K562 (cell line): ENCODE data around the gene NOTCH1.

Source experiments
- CTCF ChIP-seq, 3 experiments: IDR thresholded peaks in 2 of 3; conservative IDR thresholded peaks in 1 of 3; 2 replicates each; pipeline ENCODE4 v1.5.1; 2011 to 2012; ENCODE audit warnings: low read length in 3 of 3, mild to moderate bottlenecking in 3 of 3, control low read depth in 2 of 3, improper control_type of control experiment in 1 of 3, inconsistent platforms in 1 of 3, low read depth in 1 of 3, mixed read lengths in 1 of 3, moderate library complexity in 1 of 3; ENCODE audit not compliant: insufficient read depth in 2 of 3
- EZH2 ChIP-seq: IDR thresholded peaks from 2 replicates; pipeline ENCODE4 v1.6.1; 2012; ENCODE audit warnings: low read depth, mild to moderate bottlenecking, inconsistent platforms, low read length, borderline replicate concordance
- HNRNPH1 ChIP-seq: fragments of 200-400 bp; formaldehyde crosslinking; optimal IDR thresholded peaks from 2 replicates; pipeline ENCODE3; 2017; ENCODE audit warnings: low read depth, mild to moderate bottlenecking, low read length, moderate library complexity
- MEF2D ChIP-seq: conservative IDR thresholded peaks from 2 replicates; pipeline ENCODE4 v1.6.1; 2016; ENCODE audit warnings: low read depth, missing genetic modification characterization, missing compliant biosample characterization
- MTA1 ChIP-seq: fragments of 450-650 bp; IDR thresholded peaks from 2 replicates; pipeline ENCODE4 v1.6.1; 2017; ENCODE audit warnings: borderline replicate concordance
- POLR2A ChIP-seq: fragments of 450-650 bp; conservative IDR thresholded peaks from 2 replicates; pipeline ENCODE4 v1.6.1; 2016
- POLR2AphosphoS5 ChIP-seq: IDR thresholded peaks from 2 replicates; pipeline ENCODE4 v1.6.1; 2011; ENCODE audit warnings: mild to moderate bottlenecking, low read depth, low read length, moderate library complexity; ENCODE audit not compliant: control insufficient read depth, insufficient read depth
- SIN3B ChIP-seq: fragments of 450-650 bp; IDR thresholded peaks from 2 replicates; pipeline ENCODE4 v1.6.1; 2017; ENCODE audit warnings: low read depth, mild to moderate bottlenecking, moderate library complexity
- ZBTB11 ChIP-seq, 3 experiments: fragments of 200-800 bp in 1 of 3; fragments of 250-450 bp in 1 of 3; fragments of 450-650 bp in 1 of 3; sonication (Bioruptor Pico) in 1 of 3; sonication (Bioruptor generic) in 1 of 3; formaldehyde crosslinking in 1 of 3; IDR thresholded peaks; 2 replicates each; pipeline versions ENCODE4 v1.6.1 to v1.8.0; 2016 to 2022; ENCODE audit warnings: mild to moderate bottlenecking in 2 of 3, missing genetic modification characterization in 2 of 3, missing compliant biosample characterization in 1 of 3, moderate library complexity in 1 of 3
- ZNF143 ChIP-seq: sonication (generic); formaldehyde crosslinking; IDR thresholded peaks from 2 replicates; pipeline ENCODE4 v1.9.0; 2022; ENCODE audit warnings: mild to moderate bottlenecking, missing genetic modification reagents
- ZNF609 ChIP-seq: sonication (generic); formaldehyde crosslinking; IDR thresholded peaks from 2 replicates; pipeline ENCODE4 v1.8.1; 2023; ENCODE audit warnings: missing genetic modification reagents, mild to moderate bottlenecking, borderline replicate concordance
- ZNF79 ChIP-seq: fragments of 250-450 bp; sonication (Bioruptor Pico); IDR thresholded peaks from 2 replicates; pipeline ENCODE4 v1.4.0; 2020; ENCODE audit warnings: low read depth, mild to moderate bottlenecking, moderate library complexity
- TF ChIP-seq, protein P1 (sequence below): fragments of 250-450 bp; sonication (Bioruptor Pico); IDR thresholded peaks from 2 replicates; pipeline ENCODE4 v1.5.0; 2021; ENCODE audit warnings: mild to moderate bottlenecking, borderline replicate concordance

GRCh38 chr9:136564379-136564988, 18.6 kb upstream of the NOTCH1 start:
- TF ChIP-seq ZNF609 (CRISPR knock-in tag): no peak
- no peak for TF ChIP-seq ZBTB11 (CRISPR knock-in tag; IDR thresholded peaks at IDR 0.05)
- TF ChIP-seq SIN3B: no peak
- no peak for TF ChIP-seq ZNF143
- no peak for TF ChIP-seq HNRNPH1
- 0 out of 6 replicates have a peak, but pooled peaks of 1 of the 3 experiments have one; percentile 14 for TF ChIP-seq CTCF (IDR thresholded peaks at IDR 0.05 in 2 of 3, conservative IDR thresholded peaks at IDR 0.05 in 1 of 3; ENCODE audit: insufficient read depth in 2 of 3, low read depth in 1 of 3, low read length in 3 of 3)
- no peak for TF ChIP-seq ZNF79 (CRISPR knock-in tag)
- TF ChIP-seq MTA1: no peak
- no peak for TF ChIP-seq POLR2A
- no peak for TF ChIP-seq POLR2AphosphoS5
- no peak for TF ChIP-seq MEF2D (tag)
- TF ChIP-seq EZH2: no peak
- TF ChIP-seq, protein P1, sequence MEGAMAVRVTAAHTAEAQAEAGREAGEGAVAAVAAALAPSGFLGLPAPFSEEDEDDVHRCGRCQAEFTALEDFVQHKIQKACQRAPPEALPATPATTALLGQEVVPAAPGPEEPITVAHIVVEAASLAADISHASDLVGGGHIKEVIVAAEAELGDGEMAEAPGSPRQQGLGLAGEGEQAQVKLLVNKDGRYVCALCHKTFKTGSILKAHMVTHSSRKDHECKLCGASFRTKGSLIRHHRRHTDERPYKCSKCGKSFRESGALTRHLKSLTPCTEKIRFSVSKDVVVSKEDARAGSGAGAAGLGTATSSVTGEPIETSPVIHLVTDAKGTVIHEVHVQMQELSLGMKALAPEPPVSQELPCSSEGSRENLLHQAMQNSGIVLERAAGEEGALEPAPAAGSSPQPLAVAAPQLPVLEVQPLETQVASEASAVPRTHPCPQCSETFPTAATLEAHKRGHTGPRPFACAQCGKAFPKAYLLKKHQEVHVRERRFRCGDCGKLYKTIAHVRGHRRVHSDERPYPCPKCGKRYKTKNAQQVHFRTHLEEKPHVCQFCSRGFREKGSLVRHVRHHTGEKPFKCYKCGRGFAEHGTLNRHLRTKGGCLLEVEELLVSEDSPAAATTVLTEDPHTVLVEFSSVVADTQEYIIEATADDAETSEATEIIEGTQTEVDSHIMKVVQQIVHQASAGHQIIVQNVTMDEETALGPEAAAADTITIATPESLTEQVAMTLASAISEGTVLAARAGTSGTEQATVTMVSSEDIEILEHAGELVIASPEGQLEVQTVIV (CRISPR knock-in tag): no peak
